Kidney epithelial cell (primary cell): ENCODE measurements around the gene LRFN2. TPM values are rescaled to one million over a fixed set of nuclear protein-coding genes. Genes with fewer than 3 reads are reported as not detected.

Experiments used
- DNase-seq: peaks from one replicate; pipeline ENCODE4 v3.0.0-alpha.2; 2010; ENCODE audit warnings: low read depth
- H3K27me3 ChIP-seq: 2 replicates; pipeline ENCODE4 v1.6.0; 2011; ENCODE audit warnings: low read length; ENCODE audit not compliant: control insufficient read depth, insufficient read depth
- H3K36me3 ChIP-seq: 2 replicates; pipeline ENCODE4 v1.5.1; 2011; ENCODE audit warnings: low read length; ENCODE audit not compliant: control insufficient read depth, insufficient read depth
- H3K4me3 ChIP-seq: 2 replicates; pipeline ENCODE4 v1.5.1; 2011; ENCODE audit warnings: low read depth, mild to moderate bottlenecking, control low read depth, low read length
- CTCF ChIP-seq: IDR thresholded peaks from 2 replicates; pipeline ENCODE4 v1.5.1; 2011; ENCODE audit warnings: mild to moderate bottlenecking, moderate library complexity, low read length, control low read depth, inconsistent platforms; ENCODE audit not compliant: insufficient read depth, poor library complexity, severe bottlenecking
- total RNA-seq: library from RNA; depleted of rRNA; stranded (reverse); fragments of >200 nt; gene quantifications from 2 replicates; pipeline ENCODE4 v1.2.3, GENCODE V29; 2015

Gene LRFN2
- total RNA-seq, 1 donor from 2014 or later = not detected

- Histone ChIP-seq H3K27me3 (no peaks in the 10 kb centered on the region), H3K4me3 (no peak overlapping the region), H3K36me3 (no peaks in the 10 kb centered on the region)
- DNase-seq = no peak
- no peak for TF ChIP-seq CTCF
These were observed 28.1 kb downstream of the LRFN2 start for GRCh38 chr6:40559056-40559455.

DNA sequence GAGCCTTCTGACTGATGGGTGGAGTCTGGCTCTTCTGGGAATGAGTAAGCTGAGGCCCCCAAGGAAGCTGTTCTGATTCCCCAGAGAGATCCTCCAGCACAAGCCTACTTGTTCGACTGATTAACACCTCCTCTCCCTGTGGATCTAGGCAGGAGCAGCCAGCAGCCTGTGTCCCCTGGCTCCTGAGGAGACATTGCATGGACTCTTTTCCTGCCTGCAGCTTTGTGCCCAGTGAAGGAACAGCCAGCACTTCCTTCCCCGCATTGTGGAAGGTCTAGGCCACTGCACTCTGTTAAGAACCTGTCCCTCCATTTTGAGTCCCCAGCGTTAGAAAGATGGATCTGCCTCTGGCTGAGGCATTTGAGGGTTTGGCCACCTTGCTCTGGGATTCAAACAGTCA is 29.1 kb downstream of the LRFN2 start:
- H3K27me3 ChIP-seq = no peaks in the 10 kb centered on the region
- DNase-seq = no peak
- H3K36me3 ChIP-seq = no peaks in the 10 kb centered on the region
- no peak overlapping the region for H3K4me3 ChIP-seq
- TF ChIP-seq CTCF = no peak

- no peak for DNase-seq
- TF ChIP-seq CTCF = no peak
- Histone ChIP-seq H3K4me3 (no peak overlapping the region), H3K36me3 (no peaks in the 10 kb centered on the region), H3K27me3 (no peaks in the 10 kb centered on the region)
These were observed 30.3 kb downstream of the LRFN2 start for GRCh38 chr6:40556881-40557280.

GRCh38 chr6:40556023-40556422 is 31.1 kb downstream of the LRFN2 start:
- Histone ChIP-seq H3K27me3 (no peaks in the 10 kb centered on the region), H3K36me3 (no peaks in the 10 kb centered on the region), H3K4me3 (no peak overlapping the region)
- no peak for TF ChIP-seq CTCF
- no peak for DNase-seq

DNA sequence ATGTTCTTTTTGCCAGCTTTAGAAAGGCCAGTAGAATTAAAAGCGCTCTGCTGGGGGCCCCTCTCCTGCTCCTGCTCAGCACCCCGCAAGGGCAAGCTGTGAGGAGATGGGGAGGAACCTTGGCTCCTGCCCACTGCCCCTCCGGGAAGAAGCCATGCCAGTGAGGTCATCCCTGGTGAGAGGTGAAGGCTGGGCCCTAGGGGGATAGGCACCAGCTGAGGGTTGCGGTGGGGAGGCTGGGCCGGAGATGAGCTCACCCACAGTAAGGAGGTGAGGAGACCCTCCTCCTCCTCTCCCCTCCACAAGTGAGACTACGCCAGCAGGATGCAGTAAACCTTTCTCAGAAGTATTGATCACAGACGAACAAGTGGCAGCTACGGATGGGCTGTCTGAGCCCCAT is 32.1 kb downstream of the LRFN2 start:
- Histone ChIP-seq H3K4me3 (no peak overlapping the region), H3K27me3 (no peaks in the 10 kb centered on the region), H3K36me3 (no peaks in the 10 kb centered on the region)
- no peak for TF ChIP-seq CTCF
- DNase-seq = no peak

GRCh38 chr6:40552941-40553340 is 34.2 kb downstream of the LRFN2 start:
- Histone ChIP-seq H3K4me3 (no peak overlapping the region), H3K27me3 (no peaks in the 10 kb centered on the region), H3K36me3 (no peaks in the 10 kb centered on the region)
- TF ChIP-seq CTCF = no peak
- DNase-seq = no peak
